HG03196 (cell line): Measurements from ENCODE around the gene ASCC1.

Experiments used
- ATAC-seq: cut with Tn5 transposase; IDR thresholded peaks from one replicate; pipeline ENCODE4 v1.9.1; 2021; ENCODE audit not compliant: unreplicated experiment

ASCC1 gene

GRCh38 chr10:72105098-72105475 lies 111.0 kb downstream of the ASCC1 start:
- ATAC-seq, result no peak

GRCh38 chr10:72104472-72105097 lies 111.5 kb downstream of the ASCC1 start:
- no peak for ATAC-seq

- ATAC-seq, result no peak
These were observed 116.5 kb downstream of the ASCC1 start for GRCh38 chr10:72099600-72099921.

GRCh38 chr10:72098836-72099599 lies 117.1 kb downstream of the ASCC1 start:
- no peak for ATAC-seq

GRCh38 chr10:72098301-72098835 lies 117.7 kb downstream of the ASCC1 start:
- no peak for ATAC-seq

- no peak for ATAC-seq
These were observed 118.4 kb downstream of the ASCC1 start for GRCh38 chr10:72097448-72098300.

GRCh38 chr10:72096115-72097000 lies 119.7 kb downstream of the ASCC1 start:
- ATAC-seq, result no peak

- ATAC-seq, result no peak
These were observed 120.9 kb downstream of the ASCC1 start for GRCh38 chr10:72095195-72095594.

- no peak for ATAC-seq
These were observed 121.5 kb downstream of the ASCC1 start for GRCh38 chr10:72094574-72094973.

- no peak for ATAC-seq
These were observed 122.6 kb downstream of the ASCC1 start for GRCh38 chr10:72093450-72093849.

- ATAC-seq, result no peak
These were observed 123.1 kb downstream of the ASCC1 start for GRCh38 chr10:72092987-72093386.

GRCh38 chr10:72092171-72092924 lies 123.7 kb downstream of the ASCC1 start:
- ATAC-seq, result no peak

GRCh38 chr10:72090326-72090725 lies 125.8 kb downstream of the ASCC1 start:
- no peak for ATAC-seq

- no peak for ATAC-seq
These were observed 126.5 kb downstream of the ASCC1 start for GRCh38 chr10:72089618-72090017.

GRCh38 chr10:72088889-72089575 lies 127.0 kb downstream of the ASCC1 start:
- ATAC-seq, result no peak

- ATAC-seq, result no peak
These were observed 127.8 kb downstream of the ASCC1 start, which contains the start of gene SPOCK2 for GRCh38 chr10:72087969-72088888. Gene SPOCK2, minus strand, starts transcription at chr10:72088551. Its CDS starts 223 bp downstream, at chr10:72088328.

GRCh38 chr10:72087392-72087968 lies 128.6 kb downstream of the ASCC1 start:
- no peak for ATAC-seq
